Measurements from ENCODE around the gene KCNQ5.

KCNQ5 gene

GRCh38 chr6:72943699-72944098 lies 321.8 kb downstream of the KCNQ5 start:
- peaks cover 5% of the 10 kb centered on the region for H3K4me1 Mint-ChIP-seq
- no peak for DNase-seq
- H3K27ac Mint-ChIP-seq: no peak overlapping the region
- no peak for TF ChIP-seq CTCF (IDR thresholded peaks at IDR 0.05)
- peaks cover 4% of the 10 kb centered on the region for H3K27me3 Mint-ChIP-seq (ENCODE audit: low read depth, poor library complexity)
- H3K36me3 Mint-ChIP-seq (ENCODE audit: low read depth): no peaks in the 10 kb centered on the region
- H3K4me3 Mint-ChIP-seq: no peak overlapping the region
- H3K9me3 Mint-ChIP-seq: no peaks in the 10 kb centered on the region

GRCh38 chr6:72944660-72945059 lies 322.8 kb downstream of the KCNQ5 start:
- DNase-seq: no peak
- Mint-ChIP-seq H3K27ac (no peak overlapping the region), H3K9me3 (no peaks in the 10 kb centered on the region), H3K4me1 (peaks cover 5% of the 10 kb centered on the region), H3K27me3 (ENCODE audit: low read depth, poor library complexity) (no peaks in the 10 kb centered on the region), H3K36me3 (ENCODE audit: low read depth) (no peaks in the 10 kb centered on the region), H3K4me3 (no peak overlapping the region)
- no peak for TF ChIP-seq CTCF (IDR thresholded peaks at IDR 0.05)

GRCh38 chr6:72946774-72947173 lies 324.9 kb downstream of the KCNQ5 start:
- TF ChIP-seq CTCF (IDR thresholded peaks at IDR 0.05): no peak
- Mint-ChIP-seq H3K4me3 (no peak overlapping the region), H3K4me1 (peaks cover 5% of the 10 kb centered on the region), H3K27ac (no peak overlapping the region), H3K36me3 (ENCODE audit: low read depth) (no peaks in the 10 kb centered on the region), H3K9me3 (no peaks in the 10 kb centered on the region), H3K27me3 (ENCODE audit: low read depth, poor library complexity) (no peaks in the 10 kb centered on the region)
- no peak for DNase-seq

GRCh38 chr6:72947534-72947933 lies 325.7 kb downstream of the KCNQ5 start:
- no peak overlapping the region for H3K4me3 Mint-ChIP-seq
- no peak overlapping the region for H3K27ac Mint-ChIP-seq
- H3K4me1 Mint-ChIP-seq: peaks cover 5% of the 10 kb centered on the region
- H3K36me3 Mint-ChIP-seq (ENCODE audit: low read depth): no peaks in the 10 kb centered on the region
- no peaks in the 10 kb centered on the region for H3K27me3 Mint-ChIP-seq (ENCODE audit: low read depth, poor library complexity)
- TF ChIP-seq CTCF (IDR thresholded peaks at IDR 0.05): no peak
- no peaks in the 10 kb centered on the region for H3K9me3 Mint-ChIP-seq
- DNase-seq: no peak

- no peak overlapping the region for H3K27ac Mint-ChIP-seq
- no peak for TF ChIP-seq CTCF (IDR thresholded peaks at IDR 0.05)
- no peaks in the 10 kb centered on the region for H3K36me3 Mint-ChIP-seq (ENCODE audit: low read depth)
- peaks cover 5% of the 10 kb centered on the region for H3K4me1 Mint-ChIP-seq
- DNase-seq: no peak
- H3K4me3 Mint-ChIP-seq: no peak overlapping the region
- no peaks in the 10 kb centered on the region for H3K9me3 Mint-ChIP-seq
- peaks cover 3% of the 10 kb centered on the region for H3K27me3 Mint-ChIP-seq (ENCODE audit: low read depth, poor library complexity)
These were observed 326.3 kb downstream of the KCNQ5 start for GRCh38 chr6:72948153-72948552.

GRCh38 chr6:72950114-72950860 lies 328.4 kb downstream of the KCNQ5 start:
- H3K4me1 Mint-ChIP-seq: peaks cover 24% of the 10 kb centered on the region
- no peak overlapping the region for H3K27ac Mint-ChIP-seq
- TF ChIP-seq CTCF (IDR thresholded peaks at IDR 0.05): no peak
- H3K4me3 Mint-ChIP-seq: no peak overlapping the region
- H3K36me3 Mint-ChIP-seq (ENCODE audit: low read depth): no peaks in the 10 kb centered on the region
- DNase-seq: no peak
- H3K9me3 Mint-ChIP-seq: no peaks in the 10 kb centered on the region
- H3K27me3 Mint-ChIP-seq (ENCODE audit: low read depth, poor library complexity): peaks cover 3% of the 10 kb centered on the region
